ENCODE data around the gene CHIC2. TPM values are rescaled to one million over a fixed set of nuclear protein-coding genes. Genes with fewer than 3 reads are reported as not detected.
"Not testable (repeated sequence)": the region's sequence is repeated elsewhere in the genome, so short reads cannot be mapped to it uniquely, and the experiment has no call there.

Gene CHIC2
- total RNA-seq, 2 donors from 2014 or later: 13.5 to 26.2 TPM

GRCh38 chr4:54058171-54058570 lies 6.2 kb downstream of the CHIC2 start:
- H3K27me3 ChIP-seq: no peaks in the 10 kb centered on the region
- peaks cover 8% of the 10 kb centered on the region for H3K4me1 ChIP-seq
- no peak overlapping the region for H3K9ac ChIP-seq (ENCODE audit: low read depth in 2 of 2, low read length in 2 of 2)
- no peak overlapping the region for H3K4me3 ChIP-seq
- no peak for DNase-seq
- no peaks in the 10 kb centered on the region for H3K9me3 ChIP-seq
- intact Hi-C loops (cut with DNase I): loop anchor here (10.0 kb wide), 1 partner anchor 53 kb away; no protein-coding TSS in a partner anchor
- no peak for TF ChIP-seq CTCF (IDR thresholded peaks at IDR 0.05)
- no peaks in the 10 kb centered on the region for H3K36me3 ChIP-seq
- no peak overlapping the region for H3K27ac ChIP-seq

DNA sequence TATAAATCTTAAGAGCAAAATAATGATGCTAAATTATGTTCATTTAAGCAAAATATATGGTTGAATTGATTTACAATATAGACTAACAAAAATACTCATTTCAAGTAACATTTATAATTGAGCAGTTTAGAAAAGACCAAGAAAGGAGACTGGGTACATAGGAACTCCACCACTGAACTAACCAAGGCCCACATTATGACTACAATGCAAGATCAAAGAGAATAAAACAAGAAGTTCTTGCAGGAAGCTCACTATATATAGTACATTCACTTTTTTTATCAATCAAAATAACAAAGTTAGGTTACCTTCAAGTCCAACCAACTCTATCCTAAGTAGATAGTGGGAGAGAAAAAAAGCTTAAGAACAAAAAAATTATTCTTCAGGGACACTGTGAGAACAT lies 8.0 kb downstream of the CHIC2 start:
- Histone ChIP-seq H3K9me3 (no peaks in the 10 kb centered on the region), H3K4me3 (no peak overlapping the region), H3K9ac (ENCODE audit: low read depth in 2 of 2, low read length in 2 of 2) (no peak overlapping the region), H3K27ac (no peak overlapping the region), H3K4me1 (peaks cover 3% of the 10 kb centered on the region), H3K36me3 (no peaks in the 10 kb centered on the region), H3K27me3 (no peaks in the 10 kb centered on the region)
- TF ChIP-seq CTCF (IDR thresholded peaks at IDR 0.05): no peak
- intact Hi-C loops (cut with DNase I): loop anchor here (10.0 kb wide), 1 partner anchor 52 kb away; no protein-coding TSS in a partner anchor
- no peak for DNase-seq

GRCh38 chr4:54055494-54055893 lies 8.9 kb downstream of the CHIC2 start:
- no peaks in the 10 kb centered on the region for H3K36me3 ChIP-seq
- no peaks in the 10 kb centered on the region for H3K9me3 ChIP-seq
- no peak overlapping the region for H3K9ac ChIP-seq (ENCODE audit: low read depth in 2 of 2, low read length in 2 of 2)
- no peaks in the 10 kb centered on the region for H3K27me3 ChIP-seq
- no peak overlapping the region for H3K4me3 ChIP-seq
- H3K27ac ChIP-seq: no peak overlapping the region
- no peaks in the 10 kb centered on the region for H3K4me1 ChIP-seq
- DNase-seq: no peak
- intact Hi-C loops (cut with DNase I): loop anchor here (10.0 kb wide), 1 partner anchor 51 kb away; no protein-coding TSS in a partner anchor
- no peak for TF ChIP-seq CTCF (IDR thresholded peaks at IDR 0.05)

- H3K27me3 ChIP-seq: no peaks in the 10 kb centered on the region
- H3K4me3 ChIP-seq: no peak overlapping the region
- intact Hi-C loops (cut with DNase I): loop anchor here (10.0 kb wide), 1 partner anchor 50 kb away; no protein-coding TSS in a partner anchor
- no peaks in the 10 kb centered on the region for H3K4me1 ChIP-seq
- DNase-seq: no peak
- no peak for TF ChIP-seq CTCF (IDR thresholded peaks at IDR 0.05)
- no peak overlapping the region for H3K9ac ChIP-seq (ENCODE audit: low read depth in 2 of 2, low read length in 2 of 2)
- H3K36me3 ChIP-seq: no peaks in the 10 kb centered on the region
- no peak overlapping the region for H3K27ac ChIP-seq
- H3K9me3 ChIP-seq: no peaks in the 10 kb centered on the region
Measured at GRCh38 chr4:54054501-54054900, 9.9 kb downstream of the CHIC2 start.

- H3K4me3 ChIP-seq; H3K9ac ChIP-seq (ENCODE audit: low read depth in 2 of 2, low read length in 2 of 2); H3K9me3 ChIP-seq; DNase-seq; H3K36me3 ChIP-seq; H3K27me3 ChIP-seq; H3K4me1 ChIP-seq; H3K27ac ChIP-seq: not testable (repeated sequence)
- intact Hi-C loops (cut with DNase I): loop anchor here (10.0 kb wide), 1 partner anchor 49 kb away; no protein-coding TSS in a partner anchor
Measured at GRCh38 chr4:54053322-54053721, 11.1 kb downstream of the CHIC2 start.

DNA sequence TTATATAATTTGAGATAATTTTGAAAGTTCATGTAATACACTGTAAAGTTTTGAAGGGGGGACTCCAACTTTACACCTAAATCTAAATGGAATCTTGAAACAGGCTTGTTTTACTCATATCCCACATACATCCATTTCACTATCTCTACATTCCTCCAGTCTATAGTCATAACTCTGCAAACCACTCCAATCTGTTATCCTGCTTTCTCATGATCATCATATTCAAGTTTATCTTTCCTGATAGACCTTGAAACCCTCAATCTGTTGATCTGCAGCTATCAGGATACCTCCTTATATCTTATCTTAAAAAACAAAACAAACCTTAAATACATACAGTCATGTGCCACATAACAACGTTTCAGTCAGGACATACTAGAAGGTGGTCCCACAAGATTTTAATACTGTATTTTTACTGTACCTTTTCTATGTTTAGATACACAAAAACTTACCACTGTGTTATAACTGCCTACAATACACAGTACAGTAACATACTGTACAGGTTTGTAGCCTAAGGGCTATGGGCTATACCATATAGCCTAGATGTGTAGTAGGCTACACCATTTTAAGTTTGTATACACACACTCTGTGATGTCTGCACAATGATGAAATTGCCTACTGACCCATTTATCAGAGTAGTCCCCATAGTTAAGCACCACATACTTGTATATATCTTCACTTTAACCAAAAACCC lies 14.0 kb downstream of the CHIC2 start:
- H3K9me3 ChIP-seq: no peaks in the 10 kb centered on the region
- no peak for DNase-seq
- intact Hi-C loops (cut with DNase I): loop anchor here (10.0 kb wide), 1 partner anchor 46 kb away; no protein-coding TSS in a partner anchor
- H3K4me3 ChIP-seq: no peak overlapping the region
- no peak overlapping the region for H3K9ac ChIP-seq (ENCODE audit: low read depth in 2 of 2, low read length in 2 of 2)
- no peaks in the 10 kb centered on the region for H3K27me3 ChIP-seq
- H3K36me3 ChIP-seq: no peaks in the 10 kb centered on the region
- no peak for TF ChIP-seq CTCF (IDR thresholded peaks at IDR 0.05)
- no peak overlapping the region for H3K27ac ChIP-seq
- no peaks in the 10 kb centered on the region for H3K4me1 ChIP-seq

DNA sequence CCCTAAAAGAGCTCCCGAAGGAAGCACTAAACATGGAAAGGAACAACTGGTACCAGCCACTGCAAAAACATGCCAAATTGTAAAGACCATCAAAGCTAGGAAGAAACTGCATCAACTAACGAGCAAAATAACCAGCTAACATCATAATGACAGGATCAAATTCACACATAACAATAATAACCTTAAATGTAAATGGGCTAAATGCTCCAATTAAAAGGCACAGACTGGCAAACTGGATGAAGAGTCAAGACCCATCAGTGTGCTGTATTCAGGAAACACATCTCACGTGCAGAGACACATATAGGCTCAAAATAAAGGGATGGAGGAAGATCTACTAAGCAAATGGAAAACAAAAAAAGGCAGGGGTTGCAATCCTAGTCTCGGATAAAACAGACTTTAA lies 20.8 kb downstream of the CHIC2 start:
- intact Hi-C loops (cut with DNase I): not testable (repeated sequence)

More for the DNA sequence above, 20.8 kb downstream of the CHIC2 start:
- not testable (repeated sequence) for H3K36me3 ChIP-seq; H3K27ac ChIP-seq; H3K4me1 ChIP-seq; H3K9ac ChIP-seq (ENCODE audit: low read depth in 2 of 2, low read length in 2 of 2); DNase-seq; H3K27me3 ChIP-seq; H3K9me3 ChIP-seq; H3K4me3 ChIP-seq
